Osteoblast (primary cell): Measurements from ENCODE around the gene ZCCHC9. TPM values are rescaled to one million over a fixed set of nuclear protein-coding genes. Genes with fewer than 3 reads are reported as not detected.

Source experiments
- DNase-seq: peaks from one replicate; pipeline ENCODE4 v3.0.0; 2011; ENCODE audit warnings: low spot score, mixed read lengths; ENCODE audit not compliant: insufficient read length; ENCODE audit errors: missing footprints
- H2AFZ ChIP-seq: 2 replicates; pipeline ENCODE4 v1.6.0; 2011; ENCODE audit warnings: mild to moderate bottlenecking, low read length
- H3K27ac ChIP-seq: 2 replicates; pipeline ENCODE4 v1.5.1; 2011; ENCODE audit warnings: mild to moderate bottlenecking, low read depth, low read length, moderate library complexity
- H3K27me3 ChIP-seq: 2 replicates; pipeline ENCODE4 v1.6.0; 2012; ENCODE audit warnings: mild to moderate bottlenecking, control low read depth, inconsistent platforms, low read length, moderate library complexity; ENCODE audit not compliant: insufficient read depth
- H3K36me3 ChIP-seq: 2 replicates; pipeline ENCODE4 v1.5.1; 2011; ENCODE audit warnings: mild to moderate bottlenecking, low read length, control low read depth, moderate library complexity; ENCODE audit not compliant: insufficient read depth
- H3K4me1 ChIP-seq: 2 replicates; pipeline ENCODE4 v1.5.1; 2011; ENCODE audit warnings: mild to moderate bottlenecking, low read length, control low read depth, moderate library complexity; ENCODE audit not compliant: insufficient read depth
- H3K4me2 ChIP-seq: 2 replicates; pipeline ENCODE4 v1.6.0; 2011; ENCODE audit warnings: mild to moderate bottlenecking, low read length; ENCODE audit not compliant: insufficient read depth
- H3K4me3 ChIP-seq: fragments of 200-600 bp; sonication (generic); 3 replicates; pipeline ENCODE4 v1.5.1; 2012; ENCODE audit warnings: mild to moderate bottlenecking, low read length, inconsistent platforms; ENCODE audit not compliant: insufficient read depth
- H3K79me2 ChIP-seq: 2 replicates; pipeline ENCODE4 v1.6.0; 2012; ENCODE audit warnings: mild to moderate bottlenecking, low read length, control low read depth, inconsistent platforms; ENCODE audit not compliant: insufficient read depth
- H3K9me3 ChIP-seq: 2 replicates; pipeline ENCODE4 v1.5.1; 2011; ENCODE audit warnings: low read depth, low read length, control low read depth
- H4K20me1 ChIP-seq: 2 replicates; pipeline ENCODE4 v1.6.0; 2012; ENCODE audit warnings: mild to moderate bottlenecking, low read length, control low read depth; ENCODE audit not compliant: insufficient read depth
- total RNA-seq: library from RNA; depleted of rRNA; stranded (reverse); fragments of >200 nt; gene quantifications from 2 replicates; pipeline ENCODE4 v1.2.3, GENCODE V29; 2012
- TF ChIP-seq, protein P1 (sequence below): IDR thresholded peaks from 2 replicates; pipeline ENCODE4 v1.5.1; 2011; ENCODE audit warnings: mild to moderate bottlenecking, low read depth, low read length, moderate library complexity; ENCODE audit errors: extremely low read depth

ZCCHC9 gene
- total RNA-seq, 1 donor, result 22.1 TPM

DNA sequence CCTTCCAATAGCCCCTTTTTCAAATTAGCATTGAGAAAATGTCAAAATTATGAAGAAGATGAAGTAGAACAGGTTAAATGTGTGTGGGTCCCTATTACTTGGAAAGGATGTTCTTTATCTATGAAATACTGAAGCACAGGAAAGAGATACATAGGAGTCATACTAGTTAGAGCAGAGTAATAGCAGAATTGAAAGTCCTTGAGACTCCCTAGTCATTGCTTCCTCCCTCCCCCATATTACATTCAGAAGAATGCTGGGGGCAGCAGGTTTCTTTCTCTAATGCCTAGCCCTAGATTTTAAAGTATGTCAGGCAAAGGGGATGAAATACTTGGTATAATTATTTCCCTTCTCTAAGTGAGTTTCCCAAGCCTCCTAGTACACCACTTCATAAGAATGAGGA is 4.4 kb downstream of the ZCCHC9 start:
- no peak overlapping the region for H3K4me2 ChIP-seq
- H3K27ac ChIP-seq, result no peak overlapping the region
- H3K79me2 ChIP-seq, result peaks cover 50% of the 10 kb centered on the region
- H3K27me3 ChIP-seq, result no peaks in the 10 kb centered on the region
- TF ChIP-seq, protein P1, sequence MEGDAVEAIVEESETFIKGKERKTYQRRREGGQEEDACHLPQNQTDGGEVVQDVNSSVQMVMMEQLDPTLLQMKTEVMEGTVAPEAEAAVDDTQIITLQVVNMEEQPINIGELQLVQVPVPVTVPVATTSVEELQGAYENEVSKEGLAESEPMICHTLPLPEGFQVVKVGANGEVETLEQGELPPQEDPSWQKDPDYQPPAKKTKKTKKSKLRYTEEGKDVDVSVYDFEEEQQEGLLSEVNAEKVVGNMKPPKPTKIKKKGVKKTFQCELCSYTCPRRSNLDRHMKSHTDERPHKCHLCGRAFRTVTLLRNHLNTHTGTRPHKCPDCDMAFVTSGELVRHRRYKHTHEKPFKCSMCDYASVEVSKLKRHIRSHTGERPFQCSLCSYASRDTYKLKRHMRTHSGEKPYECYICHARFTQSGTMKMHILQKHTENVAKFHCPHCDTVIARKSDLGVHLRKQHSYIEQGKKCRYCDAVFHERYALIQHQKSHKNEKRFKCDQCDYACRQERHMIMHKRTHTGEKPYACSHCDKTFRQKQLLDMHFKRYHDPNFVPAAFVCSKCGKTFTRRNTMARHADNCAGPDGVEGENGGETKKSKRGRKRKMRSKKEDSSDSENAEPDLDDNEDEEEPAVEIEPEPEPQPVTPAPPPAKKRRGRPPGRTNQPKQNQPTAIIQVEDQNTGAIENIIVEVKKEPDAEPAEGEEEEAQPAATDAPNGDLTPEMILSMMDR, result no peak
- no peaks in the 10 kb centered on the region for H3K9me3 ChIP-seq
- H3K4me1 ChIP-seq, result peaks cover 15% of the 10 kb centered on the region
- no peak overlapping the region for H2AFZ ChIP-seq
- peaks cover 20% of the 10 kb centered on the region for H3K36me3 ChIP-seq
- H3K4me3 ChIP-seq, result no peak overlapping the region
- no peak for DNase-seq
- H4K20me1 ChIP-seq, result peaks cover 4% of the 10 kb centered on the region

DNA sequence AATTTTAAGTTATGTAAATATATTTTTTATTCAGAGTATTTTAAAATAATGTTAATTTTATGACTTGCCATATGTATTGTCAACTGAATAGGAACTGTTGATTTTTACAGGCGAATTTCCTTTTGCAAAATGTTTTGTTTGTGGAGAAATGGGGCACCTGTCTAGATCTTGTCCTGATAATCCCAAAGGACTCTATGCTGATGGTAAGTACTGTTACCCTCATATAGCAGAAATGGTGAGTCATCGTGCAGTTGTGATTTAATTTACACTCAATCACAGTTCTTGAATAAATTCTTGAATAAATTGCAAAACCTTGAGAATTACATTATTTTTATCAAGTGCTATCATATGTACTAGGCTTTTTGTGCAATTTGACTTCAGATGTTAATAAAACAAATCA is 7.4 kb downstream of the ZCCHC9 start:
- H3K4me2 ChIP-seq, result no peak overlapping the region
- H3K79me2 ChIP-seq, result peaks cover 24% of the 10 kb centered on the region
- TF ChIP-seq, protein P1, result no peak
- no peak overlapping the region for H2AFZ ChIP-seq
- peaks cover 4% of the 10 kb centered on the region for H4K20me1 ChIP-seq
- peaks cover 44% of the 10 kb centered on the region for H3K36me3 ChIP-seq
- no peak overlapping the region for H3K4me3 ChIP-seq
- no peaks in the 10 kb centered on the region for H3K27me3 ChIP-seq
- H3K4me1 ChIP-seq, result peaks cover 3% of the 10 kb centered on the region
- H3K9me3 ChIP-seq, result no peaks in the 10 kb centered on the region
- no peak overlapping the region for H3K27ac ChIP-seq
- DNase-seq, result no peak

DNA sequence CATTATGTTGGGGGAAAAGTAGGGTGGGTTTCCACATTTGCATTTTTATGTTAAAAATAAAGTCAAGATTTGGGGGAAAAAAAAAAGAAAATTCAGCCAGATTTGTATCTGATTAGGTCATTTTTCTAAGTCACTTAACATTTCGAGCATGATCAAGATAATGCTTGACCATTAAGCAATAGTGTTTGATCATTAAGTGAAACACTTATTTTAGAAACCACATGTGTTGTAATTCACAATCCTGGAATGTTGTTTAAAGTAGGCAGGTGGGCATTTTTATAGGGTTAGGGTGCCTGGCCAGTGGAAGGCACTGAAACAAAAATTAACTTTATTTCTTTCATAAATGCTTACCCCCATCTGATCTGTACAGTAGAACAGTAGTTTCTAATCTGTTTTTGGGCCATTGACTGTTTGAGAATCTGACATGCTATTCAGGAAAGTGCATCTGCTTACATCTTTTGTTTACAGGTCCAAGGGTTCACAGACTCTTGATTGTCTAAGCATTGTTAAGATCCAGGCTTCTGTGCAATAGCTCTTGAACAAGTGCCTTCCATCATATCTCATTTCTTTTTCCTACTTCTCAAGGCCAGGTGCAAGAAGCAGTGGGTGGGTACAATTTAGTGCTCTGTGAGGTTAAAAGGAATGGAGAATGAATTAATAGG is 9.1 kb downstream of the ZCCHC9 start:
- no peak overlapping the region for H3K4me3 ChIP-seq
- H3K4me1 ChIP-seq, result peaks cover 3% of the 10 kb centered on the region
- no peak for DNase-seq
- peaks cover 40% of the 10 kb centered on the region for H3K36me3 ChIP-seq
- H4K20me1 ChIP-seq, result no peaks in the 10 kb centered on the region
- TF ChIP-seq, protein P1, result no peak
- peaks cover 10% of the 10 kb centered on the region for H3K79me2 ChIP-seq
- no peaks in the 10 kb centered on the region for H3K27me3 ChIP-seq
- H2AFZ ChIP-seq, result no peak overlapping the region
- H3K4me2 ChIP-seq, result no peak overlapping the region
- no peak overlapping the region for H3K27ac ChIP-seq
- no peaks in the 10 kb centered on the region for H3K9me3 ChIP-seq

DNA sequence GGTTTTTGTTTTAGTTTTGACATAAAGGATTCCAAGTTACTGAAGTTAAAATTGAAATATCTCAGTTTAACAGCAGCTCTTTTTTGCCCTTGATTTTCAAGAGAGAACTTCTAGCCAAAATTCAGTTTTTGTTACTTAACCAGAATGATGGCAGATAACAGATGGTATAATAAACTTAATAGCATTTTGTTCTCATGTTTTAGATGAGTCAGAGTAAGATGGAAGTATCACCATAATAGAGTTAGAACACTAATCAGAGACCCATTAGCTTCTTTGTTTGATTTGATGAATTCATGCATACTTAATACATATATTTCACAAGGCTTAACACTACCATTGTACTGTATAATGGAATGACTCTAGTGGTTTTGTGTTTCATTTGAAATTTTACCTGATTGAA is 11.9 kb downstream of the ZCCHC9 start:
- no peaks in the 10 kb centered on the region for H4K20me1 ChIP-seq
- no peak for DNase-seq
- no peaks in the 10 kb centered on the region for H3K79me2 ChIP-seq
- peaks cover 40% of the 10 kb centered on the region for H3K36me3 ChIP-seq
- H2AFZ ChIP-seq, result no peak overlapping the region
- TF ChIP-seq, protein P1, result no peak
- no peaks in the 10 kb centered on the region for H3K9me3 ChIP-seq
- H3K4me2 ChIP-seq, result no peak overlapping the region
- H3K27ac ChIP-seq, result no peak overlapping the region
- H3K27me3 ChIP-seq, result no peaks in the 10 kb centered on the region
- peaks cover 7% of the 10 kb centered on the region for H3K4me1 ChIP-seq
- H3K4me3 ChIP-seq, result no peak overlapping the region
